H1 (cell line): ENCODE data around the gene ITM2B. TPM values are rescaled to one million over a fixed set of nuclear protein-coding genes. Genes with fewer than 3 reads are reported as not detected.

ENCODE experiments used
- KDM5A ChIP-seq: fragments of 200-600 bp; IDR thresholded peaks from 2 replicates; pipeline ENCODE4 v1.7.1; 2012; ENCODE audit warnings: mild to moderate bottlenecking, low read length, inconsistent platforms, mixed read lengths
- polyA plus RNA-seq, 7 experiments: library from polyadenylated mRNA; depleted of rRNA in 3 of 7; stranded (reverse) in 5 of 7; unstranded in 2 of 7; fragments of >200 nt in 5 of 7; fragments of 200-250 nt in 2 of 7; gene quantifications; 1 replicate in 5 of 7; 2 replicates in 1 of 7; 4 replicates in 1 of 7; pipeline versions ENCODE4 v1.2.1 to v1.2.3, GENCODE V29; 2011 to 2013; ENCODE audit warnings: missing spikeins in 2 of 7, mixed read lengths in 2 of 7
- total RNA-seq: library from RNA; stranded (reverse); fragmentation: NEBNext Ultra II Directional; extraction: Animal tissue kit (Norgen Biotek cat#: 25700); gene quantifications from 2 replicates; pipeline ENCODE4 v1.2.1, GENCODE V29; 2021

The ITM2B gene
- total and polyA plus RNA-seq, 2 of the 8 experiments (the other 6 are each of a cell fraction or from before 2014, with no cell fraction given), result 132 to 184 TPM

DNA sequence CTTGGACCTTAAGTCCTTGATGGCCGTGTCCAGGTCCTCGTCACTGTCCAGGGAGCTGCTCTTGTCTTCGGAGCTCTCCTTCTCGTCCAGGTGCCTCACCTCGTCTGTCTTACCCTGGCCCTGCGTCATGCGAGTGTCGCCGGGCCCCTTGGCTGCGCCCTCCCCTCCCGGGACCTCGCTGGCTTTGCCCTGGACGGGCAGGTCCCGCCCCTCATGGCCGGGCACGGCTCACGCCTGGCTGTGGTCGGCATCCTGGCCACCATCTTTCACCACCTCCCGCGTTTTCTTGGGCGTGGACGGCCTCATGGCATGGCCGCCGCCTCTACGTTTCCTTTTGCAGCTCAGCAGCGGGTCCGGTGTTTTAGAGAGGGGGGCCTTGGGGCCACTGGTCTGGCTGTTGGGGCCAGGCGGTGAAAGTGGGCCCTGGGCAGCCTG lies 85.4 kb downstream of the ITM2B start (continued):
- no peak for TF ChIP-seq KDM5A
- TF ChIP-seq, all 59 proteins: peak for 0
